Measurements from ENCODE around the gene MEIOB. TPM values are rescaled to one million over a fixed set of nuclear protein-coding genes. Genes with fewer than 3 reads are reported as not detected.

The MEIOB gene
- polyA plus RNA-seq, 2 donors = 0.08 TPM; not detected in 1

GRCh38 chr16:1846416-1846815 is 25.5 kb downstream of the MEIOB start:
- Histone ChIP-seq H3K36me3 (ENCODE audit: control insufficient read depth in 2 of 2, insufficient read depth in 2 of 2, low read length in 1 of 2) (no peaks in the 10 kb centered on the region), H3K9me3 (ENCODE audit: control insufficient read depth in 2 of 2, insufficient read depth in 1 of 2, low read depth in 1 of 2, low read length in 1 of 2) (no peaks in the 10 kb centered on the region), H3K27ac (ENCODE audit: low read depth in 2 of 2, low read length in 1 of 2) (no peak overlapping the region), H3K4me1 (ENCODE audit: control insufficient read depth in 2 of 2, insufficient read depth in 2 of 2, low read length in 1 of 2) (no peaks in the 10 kb centered on the region), H3K27me3 (ENCODE audit: control insufficient read depth in 1 of 2, insufficient read depth in 2 of 2, low read length in 2 of 2) (no peaks in the 10 kb centered on the region), H3K4me3 (ENCODE audit: low read depth in 1 of 2, low read length in 2 of 2) (no peak overlapping the region)
- WGBS, 2 donors = 84 to 92% methylated on average over 1 of the region's 1 CpG

GRCh38 chr16:1845985-1846384 is 26.0 kb downstream of the MEIOB start:
- H3K36me3 ChIP-seq (ENCODE audit: control insufficient read depth in 2 of 2, insufficient read depth in 2 of 2, low read length in 1 of 2) = no peaks in the 10 kb centered on the region
- H3K27ac ChIP-seq (ENCODE audit: low read depth in 2 of 2, low read length in 1 of 2) = no peak overlapping the region
- no peak overlapping the region for H3K4me3 ChIP-seq (ENCODE audit: low read depth in 1 of 2, low read length in 2 of 2)
- H3K4me1 ChIP-seq (ENCODE audit: control insufficient read depth in 2 of 2, insufficient read depth in 2 of 2, low read length in 1 of 2) = no peaks in the 10 kb centered on the region
- H3K27me3 ChIP-seq (ENCODE audit: control insufficient read depth in 1 of 2, insufficient read depth in 2 of 2, low read length in 2 of 2) = no peaks in the 10 kb centered on the region
- no peaks in the 10 kb centered on the region for H3K9me3 ChIP-seq (ENCODE audit: control insufficient read depth in 2 of 2, insufficient read depth in 1 of 2, low read depth in 1 of 2, low read length in 1 of 2)
- WGBS, 2 donors = 55 to 65% methylated on average over 4 of the region's 4 CpGs

- Histone ChIP-seq H3K36me3 (ENCODE audit: control insufficient read depth in 2 of 2, insufficient read depth in 2 of 2, low read length in 1 of 2) (peaks cover 0 to 3% of the 10 kb centered on the region in 2 donors), H3K4me3 (ENCODE audit: low read depth in 1 of 2, low read length in 2 of 2) (no peak overlapping the region), H3K9me3 (ENCODE audit: control insufficient read depth in 2 of 2, insufficient read depth in 1 of 2, low read depth in 1 of 2, low read length in 1 of 2) (no peaks in the 10 kb centered on the region), H3K4me1 (ENCODE audit: control insufficient read depth in 2 of 2, insufficient read depth in 2 of 2, low read length in 1 of 2) (no peaks in the 10 kb centered on the region), H3K27ac (ENCODE audit: low read depth in 2 of 2, low read length in 1 of 2) (no peak overlapping the region), H3K27me3 (ENCODE audit: control insufficient read depth in 1 of 2, insufficient read depth in 2 of 2, low read length in 2 of 2) (no peaks in the 10 kb centered on the region)
- WGBS, 2 donors = 53 to 68% methylated on average over 9 of the region's 9 CpGs
Measured at GRCh38 chr16:1839554-1839953, 32.4 kb downstream of the MEIOB start.

GRCh38 chr16:1834096-1834495 is 37.9 kb downstream of the MEIOB start:
- Histone ChIP-seq H3K27ac (ENCODE audit: low read depth in 2 of 2, low read length in 1 of 2) (peak overlapping the region; percentile 38 to 64), H3K4me1 (ENCODE audit: control insufficient read depth in 2 of 2, insufficient read depth in 2 of 2, low read length in 1 of 2) (no peaks in the 10 kb centered on the region), H3K27me3 (ENCODE audit: control insufficient read depth in 1 of 2, insufficient read depth in 2 of 2, low read length in 2 of 2) (no peaks in the 10 kb centered on the region), H3K36me3 (ENCODE audit: control insufficient read depth in 2 of 2, insufficient read depth in 2 of 2, low read length in 1 of 2) (peaks cover 0 to 5% of the 10 kb centered on the region in 2 donors), H3K9me3 (ENCODE audit: control insufficient read depth in 2 of 2, insufficient read depth in 1 of 2, low read depth in 1 of 2, low read length in 1 of 2) (no peaks in the 10 kb centered on the region), H3K4me3 (ENCODE audit: low read depth in 1 of 2, low read length in 2 of 2) (no peak overlapping the region)
- 35 to 47% methylated on average over 5 of the region's 5 CpGs for WGBS, 2 donors

- H3K36me3 ChIP-seq (ENCODE audit: control insufficient read depth in 2 of 2, insufficient read depth in 2 of 2, low read length in 1 of 2) = peaks cover 0 to 6% of the 10 kb centered on the region in 2 donors
- WGBS, 2 donors = 60 to 63% methylated on average over 9 of the region's 9 CpGs
- H3K4me1 ChIP-seq (ENCODE audit: control insufficient read depth in 2 of 2, insufficient read depth in 2 of 2, low read length in 1 of 2) = no peaks in the 10 kb centered on the region
- H3K27ac ChIP-seq (ENCODE audit: low read depth in 2 of 2, low read length in 1 of 2) = peak overlapping the region in 1 of 2 donors; percentile 78
- H3K9me3 ChIP-seq (ENCODE audit: control insufficient read depth in 2 of 2, insufficient read depth in 1 of 2, low read depth in 1 of 2, low read length in 1 of 2) = no peaks in the 10 kb centered on the region
- H3K4me3 ChIP-seq (ENCODE audit: low read depth in 1 of 2, low read length in 2 of 2) = no peak overlapping the region
- H3K27me3 ChIP-seq (ENCODE audit: control insufficient read depth in 1 of 2, insufficient read depth in 2 of 2, low read length in 2 of 2) = no peaks in the 10 kb centered on the region
Measured at GRCh38 chr16:1832838-1833454, 39.0 kb downstream of the MEIOB start.

GRCh38 chr16:1831186-1832075 is 40.5 kb downstream of the MEIOB start:
- peaks cover 0 to 6% of the 10 kb centered on the region in 2 donors for H3K36me3 ChIP-seq (ENCODE audit: control insufficient read depth in 2 of 2, insufficient read depth in 2 of 2, low read length in 1 of 2)
- H3K9me3 ChIP-seq (ENCODE audit: control insufficient read depth in 2 of 2, insufficient read depth in 1 of 2, low read depth in 1 of 2, low read length in 1 of 2) = no peaks in the 10 kb centered on the region
- no peak overlapping the region for H3K27ac ChIP-seq (ENCODE audit: low read depth in 2 of 2, low read length in 1 of 2)

GRCh38 chr16:1830213-1830612 is 41.8 kb downstream of the MEIOB start:
- Histone ChIP-seq H3K27me3 (ENCODE audit: control insufficient read depth in 1 of 2, insufficient read depth in 2 of 2, low read length in 2 of 2) (no peaks in the 10 kb centered on the region), H3K9me3 (ENCODE audit: control insufficient read depth in 2 of 2, insufficient read depth in 1 of 2, low read depth in 1 of 2, low read length in 1 of 2) (no peaks in the 10 kb centered on the region), H3K36me3 (ENCODE audit: control insufficient read depth in 2 of 2, insufficient read depth in 2 of 2, low read length in 1 of 2) (peaks cover 0 to 6% of the 10 kb centered on the region in 2 donors), H3K27ac (ENCODE audit: low read depth in 2 of 2, low read length in 1 of 2) (peak overlapping the region in 1 of 2 donors; percentile 6), H3K4me1 (ENCODE audit: control insufficient read depth in 2 of 2, insufficient read depth in 2 of 2, low read length in 1 of 2) (peaks cover 0 to 12% of the 10 kb centered on the region in 2 donors), H3K4me3 (ENCODE audit: low read depth in 1 of 2, low read length in 2 of 2) (no peak overlapping the region)
- 43 to 45% methylated on average over 3 of the region's 3 CpGs for WGBS, 2 donors

More at GRCh38 chr16:1831186-1832075, 40.5 kb downstream of the MEIOB start:
- Histone ChIP-seq H3K27me3 (ENCODE audit: control insufficient read depth in 1 of 2, insufficient read depth in 2 of 2, low read length in 2 of 2) (no peaks in the 10 kb centered on the region), H3K4me1 (ENCODE audit: control insufficient read depth in 2 of 2, insufficient read depth in 2 of 2, low read length in 1 of 2) (peaks cover 0 to 5% of the 10 kb centered on the region in 2 donors), H3K4me3 (ENCODE audit: low read depth in 1 of 2, low read length in 2 of 2) (no peak overlapping the region)
- WGBS, 2 donors = 80 to 88% methylated on average over 19 of the region's 19 CpGs

GRCh38 chr16:1828645-1829410 is 43.1 kb downstream of the MEIOB start:
- H3K4me1 ChIP-seq (ENCODE audit: control insufficient read depth in 2 of 2, insufficient read depth in 2 of 2, low read length in 1 of 2) = peaks cover 0 to 14% of the 10 kb centered on the region in 2 donors
- H3K9me3 ChIP-seq (ENCODE audit: control insufficient read depth in 2 of 2, insufficient read depth in 1 of 2, low read depth in 1 of 2, low read length in 1 of 2) = no peaks in the 10 kb centered on the region
- no peak overlapping the region for H3K27ac ChIP-seq (ENCODE audit: low read depth in 2 of 2, low read length in 1 of 2)
- H3K27me3 ChIP-seq (ENCODE audit: control insufficient read depth in 1 of 2, insufficient read depth in 2 of 2, low read length in 2 of 2) = no peaks in the 10 kb centered on the region
- peak overlapping the region in 1 of 2 donors; percentile 85 for H3K4me3 ChIP-seq (ENCODE audit: low read depth in 1 of 2, low read length in 2 of 2)
- H3K36me3 ChIP-seq (ENCODE audit: control insufficient read depth in 2 of 2, insufficient read depth in 2 of 2, low read length in 1 of 2) = peaks cover 0 to 7% of the 10 kb centered on the region in 2 donors
- WGBS, 2 donors = 58 to 69% methylated on average over 11 of the region's 11 CpGs
